Mesenchymal stem cell (in vitro differentiated cells and primary cell): ENCODE data around the gene SFTPB.

ENCODE experiments used
- DNase-seq: peaks from one replicate; pipeline ENCODE4 v3.0.0-alpha.2; 2013
- H2AFZ ChIP-seq: one replicate; pipeline ENCODE4 v1.6.1; 2013; ENCODE audit warnings: low read depth, mild to moderate bottlenecking, control low read depth, inconsistent platforms, low read length, moderate library complexity
- H2AK5ac ChIP-seq: 2 replicates; pipeline ENCODE4 v1.6.1; 2013; ENCODE audit warnings: low read length, moderate library complexity, mild to moderate bottlenecking, inconsistent platforms; ENCODE audit not compliant: severe bottlenecking
- H2BK120ac ChIP-seq: one replicate; pipeline ENCODE4 v1.6.1; 2013; ENCODE audit warnings: low read depth, mild to moderate bottlenecking, inconsistent platforms, low read length, moderate library complexity
- H2BK12ac ChIP-seq, 2 experiments: one replicate each; pipeline ENCODE4 v1.6.1; 2013; ENCODE audit warnings: inconsistent platforms in 2 of 2, low read length in 2 of 2, mild to moderate bottlenecking in 2 of 2, moderate library complexity in 2 of 2, control low read depth in 1 of 2
- H2BK15ac ChIP-seq: one replicate; pipeline ENCODE4 v1.6.1; 2013; ENCODE audit warnings: mild to moderate bottlenecking, low read depth, inconsistent platforms; ENCODE audit not compliant: poor library complexity, severe bottlenecking
- H2BK5ac ChIP-seq: 2 replicates; pipeline ENCODE4 v1.6.1; 2013; ENCODE audit warnings: low read depth, mild to moderate bottlenecking, low read length, control low read depth, inconsistent platforms; ENCODE audit not compliant: poor library complexity, severe bottlenecking
- H3K14ac ChIP-seq, 2 experiments: one replicate each; pipeline ENCODE4 v1.6.1; 2013; ENCODE audit warnings: inconsistent platforms in 2 of 2, low read length in 2 of 2, control low read depth in 1 of 2, mild to moderate bottlenecking in 1 of 2, moderate library complexity in 1 of 2
- H3K18ac ChIP-seq, 2 experiments: one replicate each; pipeline ENCODE4 v1.6.1; 2013; ENCODE audit warnings: inconsistent platforms in 2 of 2, low read length in 2 of 2, control low read depth in 1 of 2, low read depth in 1 of 2, mild to moderate bottlenecking in 1 of 2
- H3K23ac ChIP-seq, 2 experiments: one replicate each; pipeline ENCODE4 v1.6.1; 2013; ENCODE audit warnings: inconsistent platforms in 2 of 2, low read length in 2 of 2, mild to moderate bottlenecking in 2 of 2, moderate library complexity in 2 of 2, control low read depth in 1 of 2
- H3K27ac ChIP-seq: 2 replicates; pipeline ENCODE4 v1.5.1; 2013; ENCODE audit warnings: mild to moderate bottlenecking, moderate library complexity, low read length, control low read depth, inconsistent platforms; ENCODE audit not compliant: poor library complexity, severe bottlenecking
- H3K27me3 ChIP-seq, 2 experiments: 2 replicates each; pipeline versions ENCODE4 v1.6.1 to v1.7.0; 2013; ENCODE audit warnings: low read length in 2 of 2, mild to moderate bottlenecking in 2 of 2, moderate library complexity in 2 of 2, control low read depth in 1 of 2, inconsistent platforms in 1 of 2; ENCODE audit not compliant: control insufficient read depth in 1 of 2, insufficient read depth in 1 of 2
- H3K36me3 ChIP-seq, 2 experiments: 2 replicates each; pipeline versions ENCODE4 v1.6.1 to v1.7.0; 2013; ENCODE audit warnings: low read length in 2 of 2, control low read depth in 1 of 2, inconsistent platforms in 1 of 2, low read depth in 1 of 2, mild to moderate bottlenecking in 1 of 2; ENCODE audit not compliant: insufficient read depth in 2 of 2, control insufficient read depth in 1 of 2
- H3K4ac ChIP-seq, 2 experiments: one replicate each; pipeline ENCODE4 v1.6.1; 2013; ENCODE audit warnings: inconsistent platforms in 2 of 2, low read length in 2 of 2, mild to moderate bottlenecking in 2 of 2, moderate library complexity in 2 of 2, control low read depth in 1 of 2, low read depth in 1 of 2
- H3K4me1 ChIP-seq: 2 replicates; pipeline ENCODE4 v1.6.1; 2013; ENCODE audit warnings: low read depth, low read length, control low read depth; ENCODE audit not compliant: control insufficient read depth, insufficient read depth
- H3K4me2 ChIP-seq: 2 replicates; pipeline ENCODE4 v1.6.1; 2013; ENCODE audit warnings: low read length, mild to moderate bottlenecking, inconsistent platforms; ENCODE audit not compliant: poor library complexity, severe bottlenecking
- H3K4me3 ChIP-seq, 2 experiments: 2 replicates each; pipeline versions ENCODE4 v1.5.1 to v1.7.0; 2013; ENCODE audit warnings: low read length in 2 of 2, mild to moderate bottlenecking in 2 of 2, control low read depth in 1 of 2, low read depth in 1 of 2; ENCODE audit not compliant: insufficient read depth in 1 of 2
- H3K79me1 ChIP-seq: replicated peaks from 2 replicates; pipeline ENCODE4 v1.6.1; 2013; ENCODE audit warnings: mild to moderate bottlenecking, control low read depth, low read length, inconsistent platforms; ENCODE audit not compliant: poor library complexity, severe bottlenecking
- H3K9ac ChIP-seq: 2 replicates; pipeline ENCODE4 v1.7.0; 2013; ENCODE audit warnings: mild to moderate bottlenecking, low read length, moderate library complexity
- H3K9me3 ChIP-seq: 2 replicates; pipeline ENCODE4 v1.7.0; 2013; ENCODE audit warnings: mild to moderate bottlenecking, low read length; ENCODE audit not compliant: control insufficient read depth
- H4K8ac ChIP-seq: one replicate; pipeline ENCODE4 v1.6.1; 2013; ENCODE audit warnings: inconsistent platforms, mild to moderate bottlenecking, low read length, moderate library complexity
- H4K91ac ChIP-seq: one replicate; pipeline ENCODE4 v1.6.1; 2013; ENCODE audit warnings: mild to moderate bottlenecking, low read length, inconsistent platforms
- WGBS: methylation state at CpG from one replicate; pipeline ENCODE4 v1.1.7; 2013; ENCODE audit warnings: mixed read lengths; 5-methylcytosine and 5-hydroxymethylcytosine counted together

The SFTPB gene

DNA sequence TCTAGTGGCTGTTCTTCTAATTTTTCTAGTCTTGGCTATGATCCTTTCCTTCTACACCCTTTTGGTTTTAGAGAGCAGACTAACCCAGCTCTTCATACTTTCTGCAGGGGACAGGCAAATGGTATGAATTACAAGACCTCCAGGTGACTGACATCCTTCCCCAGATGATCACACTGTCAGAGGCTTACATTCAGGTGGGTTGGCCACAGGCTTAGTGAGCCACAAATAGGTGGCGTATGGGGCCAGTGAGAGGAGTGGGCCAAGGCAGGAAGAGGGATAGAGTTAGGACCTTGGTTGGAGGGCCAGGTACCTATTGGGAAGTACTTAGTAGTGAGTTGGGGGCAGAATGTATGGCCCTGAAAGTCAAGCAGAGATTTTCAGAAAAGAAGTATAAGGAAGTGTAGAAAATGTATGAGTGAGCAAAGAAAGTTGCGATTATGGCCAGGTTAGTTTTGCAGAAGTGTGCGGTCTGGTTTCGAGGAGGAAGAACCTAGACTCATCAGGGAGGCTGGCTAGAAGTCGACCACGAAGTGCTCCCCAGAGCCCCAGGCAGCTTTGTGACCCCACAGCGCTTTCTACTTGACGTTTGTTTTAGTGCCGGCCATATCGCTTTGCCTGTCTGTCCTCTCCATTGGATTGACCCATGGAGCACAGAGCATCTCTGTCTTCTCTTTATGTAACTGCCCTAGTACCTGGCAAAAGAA lies 20.0 kb downstream of the SFTPB start:
- Histone ChIP-seq H3K27me3 (no peaks in the 10 kb centered on the region), H3K27ac (no peak overlapping the region), H3K18ac (no peak overlapping the region), H3K36me3 (peaks cover 41 to 87% of the 10 kb centered on the region in 2 experiments), H3K9me3 (no peaks in the 10 kb centered on the region), H3K4ac (no peak overlapping the region), H2BK12ac (no peak overlapping the region), H4K91ac (no peak overlapping the region), H2BK5ac (no peak overlapping the region), H3K4me2 (no peak overlapping the region), H4K8ac (no peak overlapping the region), H2BK15ac (no peak overlapping the region), H2AK5ac (no peak overlapping the region), H3K79me1 (peaks cover 15% of the 10 kb centered on the region), H2AFZ (no peak overlapping the region), H3K4me1 (peaks cover 23% of the 10 kb centered on the region), H3K14ac (no peak overlapping the region), H3K4me3 (no peak overlapping the region), H3K23ac (no peak overlapping the region), H2BK120ac (no peak overlapping the region), H3K9ac (no peak overlapping the region)
- DNase-seq: no peak
- WGBS: 99% methylated on average over 10 of the region's 10 CpGs

DNA sequence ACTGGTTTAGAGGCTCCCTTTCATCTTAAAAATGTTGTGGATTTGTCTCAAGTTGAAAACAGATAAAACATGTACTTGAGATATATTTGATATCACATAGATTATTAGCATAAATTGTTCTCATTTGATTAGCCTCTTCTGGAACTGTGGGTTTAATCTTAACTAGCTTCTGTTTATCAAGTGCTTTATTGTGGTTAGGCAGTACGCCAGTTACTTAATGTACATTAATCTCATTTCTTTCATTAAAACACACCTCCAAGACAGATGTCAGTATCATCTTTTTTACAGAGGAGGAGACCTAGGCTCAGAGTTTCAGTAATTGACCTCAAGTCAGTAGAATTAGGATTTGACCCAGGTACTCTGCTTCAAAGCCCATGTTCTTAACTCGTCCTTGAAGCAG lies 21.8 kb downstream of the SFTPB start:
- H3K4me1 ChIP-seq: peaks cover 14% of the 10 kb centered on the region
- H3K4me3 ChIP-seq: no peak overlapping the region
- no CpG with 5 or more reads among the region's 2 CpGs for WGBS
- no peak overlapping the region for H3K4ac ChIP-seq
- H4K8ac ChIP-seq: no peak overlapping the region
- no peak overlapping the region for H2AK5ac ChIP-seq
- H3K4me2 ChIP-seq: no peak overlapping the region
- H3K23ac ChIP-seq: no peak overlapping the region
- no peak overlapping the region for H3K18ac ChIP-seq
- H2BK120ac ChIP-seq: no peak overlapping the region
- peaks cover 47 to 96% of the 10 kb centered on the region in 2 experiments for H3K36me3 ChIP-seq
- no peak for DNase-seq
- H3K79me1 ChIP-seq: peaks cover 23% of the 10 kb centered on the region
- H4K91ac ChIP-seq: no peak overlapping the region
- no peak overlapping the region for H3K14ac ChIP-seq
- H2BK5ac ChIP-seq: no peak overlapping the region
- no peak overlapping the region for H3K27ac ChIP-seq
- no peak overlapping the region for H3K9ac ChIP-seq
- H2AFZ ChIP-seq: no peak overlapping the region
- H2BK12ac ChIP-seq: no peak overlapping the region
- H3K27me3 ChIP-seq: no peaks in the 10 kb centered on the region
- no peaks in the 10 kb centered on the region for H3K9me3 ChIP-seq
- no peak overlapping the region for H2BK15ac ChIP-seq

GRCh38 chr2:85644909-85645308 lies 23.1 kb downstream of the SFTPB start:
- Histone ChIP-seq H3K36me3 (peaks cover 49 to 98% of the 10 kb centered on the region in 2 experiments), H3K4me3 (no peak overlapping the region), H3K9ac (no peak overlapping the region), H4K91ac (no peak overlapping the region), H3K23ac (no peak overlapping the region), H2BK12ac (no peak overlapping the region), H2BK5ac (no peak overlapping the region), H2BK120ac (no peak overlapping the region), H2AFZ (no peak overlapping the region), H2AK5ac (no peak overlapping the region), H3K4me2 (no peak overlapping the region), H3K18ac (no peak overlapping the region), H3K4ac (no peak overlapping the region), H4K8ac (no peak overlapping the region), H3K14ac (no peak overlapping the region), H3K27ac (no peak overlapping the region), H3K27me3 (no peaks in the 10 kb centered on the region), H3K9me3 (no peaks in the 10 kb centered on the region), H3K4me1 (peaks cover 8% of the 10 kb centered on the region), H3K79me1 (peaks cover 23% of the 10 kb centered on the region), H2BK15ac (no peak overlapping the region)
- WGBS: 99% methylated on average over 7 of the region's 8 CpGs
- DNase-seq: no peak

DNA sequence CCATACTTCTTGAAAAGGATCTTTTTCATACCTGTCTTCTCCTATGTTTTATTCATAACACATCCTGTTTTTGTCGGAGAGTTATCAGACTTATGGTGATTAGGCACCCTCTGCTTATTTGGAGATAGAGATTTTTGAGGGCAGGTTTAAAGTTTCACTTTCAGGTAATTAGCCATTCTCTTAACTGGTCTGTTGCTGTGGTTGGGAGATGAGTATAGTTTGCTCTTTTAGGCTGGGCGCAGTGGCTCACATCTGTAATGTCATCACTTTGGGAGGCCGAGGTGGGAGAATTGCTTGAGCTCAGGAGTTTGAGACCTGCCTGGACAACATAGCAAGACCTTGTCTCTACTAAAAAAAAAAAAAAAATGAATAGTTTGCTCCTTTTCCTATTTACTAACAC lies 25.3 kb downstream of the SFTPB start:
- WGBS: 100% methylated on average over 2 of the region's 3 CpGs
- Histone ChIP-seq H2AK5ac (no peak overlapping the region), H3K79me1 (peaks cover 29% of the 10 kb centered on the region), H3K9ac (no peak overlapping the region), H2BK12ac (no peak overlapping the region), H2AFZ (no peak overlapping the region), H3K23ac (no peak overlapping the region), H3K36me3 (peaks cover 58 to 97% of the 10 kb centered on the region in 2 experiments), H3K4me3 (no peak overlapping the region), H3K27me3 (no peaks in the 10 kb centered on the region), H3K9me3 (no peaks in the 10 kb centered on the region), H3K14ac (no peak overlapping the region), H3K27ac (no peak overlapping the region), H3K4ac (no peak overlapping the region), H4K91ac (no peak overlapping the region), H2BK120ac (no peak overlapping the region), H3K18ac (no peak overlapping the region), H2BK15ac (no peak overlapping the region), H3K4me2 (no peak overlapping the region), H2BK5ac (no peak overlapping the region), H4K8ac (no peak overlapping the region), H3K4me1 (no peaks in the 10 kb centered on the region)
- no peak for DNase-seq
